GM18505 (cell line): Measurements from ENCODE around the gene MYO5B.

ENCODE experiments used
- ATAC-seq: cut with Tn5 transposase; IDR thresholded peaks from one replicate; pipeline ENCODE4 v1.9.1; 2021; ENCODE audit not compliant: unreplicated experiment
- POLR2A ChIP-seq: IDR thresholded peaks from 4 replicates; pipeline ENCODE4 v1.6.1; 2011; ENCODE audit warnings: borderline replicate concordance; ENCODE audit not compliant: insufficient read depth, insufficient read length; ENCODE audit errors: extremely low read depth

MYO5B gene

GRCh38 chr18:50199346-50199855 lies 4.5 kb upstream of the MYO5B start:
- ATAC-seq, result no peak
- no peak for TF ChIP-seq POLR2A

GRCh38 chr18:50196261-50196660 lies 1.3 kb upstream of the MYO5B start:
- no peak for ATAC-seq
- no peak for TF ChIP-seq POLR2A

- no peak for TF ChIP-seq POLR2A
- ATAC-seq, result no peak
These were observed 742 bp upstream of the MYO5B start for GRCh38 chr18:50195689-50196088.

GRCh38 chr18:50193796-50194630 lies 934 bp downstream of the MYO5B start:
- peak; percentile 11 for ATAC-seq
- TF ChIP-seq POLR2A, result no peak

GRCh38 chr18:50192995-50193795 lies 1.8 kb downstream of the MYO5B start:
- TF ChIP-seq POLR2A, result no peak
- ATAC-seq, result no peak

- no peak for ATAC-seq
- no peak for TF ChIP-seq POLR2A
These were observed 4.0 kb downstream of the MYO5B start for GRCh38 chr18:50190926-50191325.

- no peak for ATAC-seq
These were observed 4.7 kb downstream of the MYO5B start for GRCh38 chr18:50190236-50190635.

GRCh38 chr18:50189160-50189559 lies 5.8 kb downstream of the MYO5B start:
- ATAC-seq, result no peak

More at GRCh38 chr18:50190236-50190635, 4.7 kb downstream of the MYO5B start:
- no peak for TF ChIP-seq POLR2A

GRCh38 chr18:50188652-50189051 lies 6.3 kb downstream of the MYO5B start:
- no peak for TF ChIP-seq POLR2A
- ATAC-seq, result no peak

More at GRCh38 chr18:50189160-50189559, 5.8 kb downstream of the MYO5B start:
- TF ChIP-seq POLR2A, result no peak

GRCh38 chr18:50187659-50188058 lies 7.3 kb downstream of the MYO5B start:
- TF ChIP-seq POLR2A, result no peak
- no peak for ATAC-seq

GRCh38 chr18:50186385-50186784 lies 8.6 kb downstream of the MYO5B start:
- TF ChIP-seq POLR2A, result no peak
- no peak for ATAC-seq

- ATAC-seq, result no peak
- no peak for TF ChIP-seq POLR2A
These were observed 11.4 kb downstream of the MYO5B start for GRCh38 chr18:50183556-50183955.

- TF ChIP-seq POLR2A, result no peak
- ATAC-seq, result no peak
These were observed 12.4 kb downstream of the MYO5B start for GRCh38 chr18:50182511-50182910.

- ATAC-seq, result no peak
These were observed 13.4 kb downstream of the MYO5B start for GRCh38 chr18:50181590-50181989.

GRCh38 chr18:50179465-50179864 lies 15.5 kb downstream of the MYO5B start:
- ATAC-seq, result no peak
- TF ChIP-seq POLR2A, result no peak

More at GRCh38 chr18:50181590-50181989, 13.4 kb downstream of the MYO5B start:
- no peak for TF ChIP-seq POLR2A
